Measurements from ENCODE around the gene SFMBT1.

- TF ChIP-seq POLR2A (IDR thresholded peaks at IDR 0.05; ENCODE audit: borderline replicate concordance, extremely low read depth, insufficient read depth, insufficient read length) (no peak), CTCF (IDR thresholded peaks at IDR 0.05 in 2 of 3, conservative IDR thresholded peaks at IDR 0.05 in 1 of 3; ENCODE audit: borderline replicate concordance in 1 of 3, insufficient read depth in 1 of 3, low read depth in 2 of 3, low read length in 2 of 3) (no peak), RAD21 (IDR thresholded peaks at IDR 0.05; ENCODE audit: low read depth) (no peak), ZNF274 (IDR thresholded peaks at IDR 0.05; ENCODE audit: low read depth, low read length) (no peak), CEBPB (IDR thresholded peaks at IDR 0.05; ENCODE audit: low read depth) (no peak), EZH2 (IDR thresholded peaks at IDR 0.05) (no peak)
Measured at GRCh38 chr3:53091011-53091410, 45.1 kb upstream of the SFMBT1 start.
